Endothelial cell (in vitro differentiated cells): Measurements from ENCODE around the gene AKAP12. TPM values are rescaled to one million over a fixed set of nuclear protein-coding genes. Genes with fewer than 3 reads are reported as not detected.
A peak's percentile ranks its signal among the peaks of the same experiment; 100 is the strongest.
"Not testable (repeated sequence)": the region's sequence is repeated elsewhere in the genome, so short reads cannot be mapped to it uniquely, and the experiment has no call there.

Source experiments
- DNase-seq: peaks from one replicate; pipeline ENCODE4 v3.0.0; 2021; ENCODE audit warnings: low spot score
- H3K27ac Mint-ChIP-seq: one replicate; pipeline ENCODE4 v1.8.0; 2021; ENCODE audit warnings: mixed read lengths, inconsistent platforms; ENCODE audit not compliant: unreplicated experiment
- H3K27me3 Mint-ChIP-seq: one replicate; pipeline ENCODE4 v1.8.0; 2021; ENCODE audit warnings: mild to moderate bottlenecking, moderate library complexity, mixed read lengths, inconsistent platforms; ENCODE audit not compliant: unreplicated experiment
- H3K36me3 Mint-ChIP-seq: one replicate; pipeline ENCODE4 v1.8.0; 2021; ENCODE audit warnings: mild to moderate bottlenecking, low read depth, mixed read lengths, inconsistent platforms; ENCODE audit not compliant: unreplicated experiment
- H3K4me1 Mint-ChIP-seq: one replicate; pipeline ENCODE4 v1.8.0; 2021; ENCODE audit warnings: mild to moderate bottlenecking, mixed read lengths, inconsistent platforms; ENCODE audit not compliant: unreplicated experiment
- H3K4me3 Mint-ChIP-seq: one replicate; pipeline ENCODE4 v1.8.0; 2021; ENCODE audit warnings: mild to moderate bottlenecking, mixed read lengths, inconsistent platforms; ENCODE audit not compliant: unreplicated experiment
- H3K9me3 Mint-ChIP-seq: one replicate; pipeline ENCODE4 v1.8.0; 2021; ENCODE audit warnings: mixed read lengths, inconsistent platforms; ENCODE audit not compliant: unreplicated experiment
- total RNA-seq: library from RNA; stranded (reverse); fragmentation: NEBNext Ultra II Directional; extraction: Animal tissue kit (Norgen Biotek cat#: 25700); gene quantifications from one replicate; pipeline ENCODE4 v1.2.1, GENCODE V29; 2021; ENCODE audit not compliant: unreplicated experiment
- TF ChIP-seq, protein P1 (sequence below): fragments of 200-600 bp; sonication (generic); IDR thresholded peaks from one replicate; pipeline ENCODE4 v1.5.0; 2021; ENCODE audit warnings: antibody characterized with exemption; ENCODE audit not compliant: unreplicated experiment

AKAP12 gene
- total RNA-seq, 1 donor from 2014 or later: 70.1 TPM

DNA sequence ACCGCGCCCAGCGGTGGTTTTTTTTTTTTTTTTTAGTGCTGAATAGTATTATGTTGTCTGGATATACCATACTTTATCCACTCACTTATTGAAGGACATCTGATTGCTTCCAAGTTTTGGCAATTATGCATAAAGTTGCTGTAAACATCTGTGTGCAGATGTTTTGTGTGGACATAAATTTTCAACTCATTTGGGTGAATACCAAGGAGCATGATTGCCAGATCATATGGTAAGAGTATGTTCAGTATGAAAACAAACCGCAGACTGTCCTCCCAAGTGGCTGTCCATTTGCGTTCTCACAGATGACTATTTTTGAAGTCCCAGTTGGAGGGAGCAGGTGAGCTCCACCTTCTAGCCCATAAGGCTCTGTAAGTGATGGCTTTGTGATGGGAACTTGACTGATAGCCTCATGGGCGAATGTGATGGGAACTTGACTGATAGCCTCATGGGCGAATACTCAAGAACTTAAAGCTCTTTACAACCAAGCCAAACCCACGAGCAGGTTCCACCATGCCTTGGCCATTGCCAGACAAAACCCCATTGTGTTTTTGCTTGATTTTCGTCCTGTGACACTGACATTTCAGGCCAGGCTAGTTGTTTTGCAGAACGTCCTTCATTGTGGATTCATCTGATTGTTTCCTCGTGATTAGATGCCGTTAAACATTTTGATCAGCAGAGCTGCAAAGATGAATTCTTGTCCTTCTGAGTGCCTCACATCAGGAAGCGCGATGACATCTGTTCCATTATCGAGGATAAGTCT, 100.6 kb downstream of the AKAP12 start:
- Mint-ChIP-seq H3K9me3 (no peaks in the 10 kb centered on the region), H3K36me3 (no peaks in the 10 kb centered on the region), H3K27ac (no peak overlapping the region), H3K27me3 (peaks cover 1% of the 10 kb centered on the region), H3K4me3 (no peak overlapping the region), H3K4me1 (peaks cover 2% of the 10 kb centered on the region)
- DNase-seq: no peak
- TF ChIP-seq, protein P1, sequence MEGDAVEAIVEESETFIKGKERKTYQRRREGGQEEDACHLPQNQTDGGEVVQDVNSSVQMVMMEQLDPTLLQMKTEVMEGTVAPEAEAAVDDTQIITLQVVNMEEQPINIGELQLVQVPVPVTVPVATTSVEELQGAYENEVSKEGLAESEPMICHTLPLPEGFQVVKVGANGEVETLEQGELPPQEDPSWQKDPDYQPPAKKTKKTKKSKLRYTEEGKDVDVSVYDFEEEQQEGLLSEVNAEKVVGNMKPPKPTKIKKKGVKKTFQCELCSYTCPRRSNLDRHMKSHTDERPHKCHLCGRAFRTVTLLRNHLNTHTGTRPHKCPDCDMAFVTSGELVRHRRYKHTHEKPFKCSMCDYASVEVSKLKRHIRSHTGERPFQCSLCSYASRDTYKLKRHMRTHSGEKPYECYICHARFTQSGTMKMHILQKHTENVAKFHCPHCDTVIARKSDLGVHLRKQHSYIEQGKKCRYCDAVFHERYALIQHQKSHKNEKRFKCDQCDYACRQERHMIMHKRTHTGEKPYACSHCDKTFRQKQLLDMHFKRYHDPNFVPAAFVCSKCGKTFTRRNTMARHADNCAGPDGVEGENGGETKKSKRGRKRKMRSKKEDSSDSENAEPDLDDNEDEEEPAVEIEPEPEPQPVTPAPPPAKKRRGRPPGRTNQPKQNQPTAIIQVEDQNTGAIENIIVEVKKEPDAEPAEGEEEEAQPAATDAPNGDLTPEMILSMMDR: no peak

DNA sequence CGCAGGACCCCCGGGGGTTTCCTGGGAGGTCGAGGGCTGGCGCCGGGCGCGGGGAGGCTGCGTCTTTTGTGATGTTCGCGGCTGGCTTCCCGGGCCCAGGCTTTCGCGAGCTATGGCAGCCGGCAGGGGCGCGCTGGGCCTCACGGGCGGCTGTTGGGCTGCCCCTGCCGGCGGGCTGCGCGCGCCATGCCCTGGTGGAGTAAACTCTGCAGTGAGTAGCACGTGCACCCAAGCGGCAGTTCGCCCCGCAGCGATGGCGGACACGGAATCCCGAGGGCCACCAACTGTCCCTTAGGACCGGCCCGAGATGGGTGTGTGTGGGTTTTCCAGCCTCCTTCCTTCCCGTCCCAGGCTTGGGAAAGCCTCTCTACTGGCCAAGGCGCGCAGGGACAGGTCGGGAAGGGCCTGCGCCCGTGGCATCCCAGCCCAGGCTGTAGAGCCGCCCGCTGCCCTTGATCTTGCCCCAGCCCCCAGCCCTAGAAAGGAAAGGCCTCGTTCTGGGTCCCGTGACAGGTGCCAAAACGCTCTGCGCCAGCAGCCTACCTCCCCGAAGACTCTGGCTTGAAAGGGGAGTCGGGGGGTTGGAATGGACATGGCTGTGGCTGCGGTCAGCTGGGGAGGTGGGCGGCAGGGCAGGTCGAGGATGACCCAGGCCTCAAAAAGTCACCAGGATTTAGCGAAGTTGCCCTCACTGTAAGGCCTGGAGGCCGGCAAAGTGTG, 101.9 kb downstream of the AKAP12 start:
- Mint-ChIP-seq H3K27ac (no peak overlapping the region), H3K27me3 (no peaks in the 10 kb centered on the region), H3K36me3 (no peaks in the 10 kb centered on the region), H3K4me3 (no peak overlapping the region), H3K9me3 (no peaks in the 10 kb centered on the region), H3K4me1 (peaks cover 2% of the 10 kb centered on the region)
- TF ChIP-seq, protein P1: no peak
- DNase-seq: no peak

DNA sequence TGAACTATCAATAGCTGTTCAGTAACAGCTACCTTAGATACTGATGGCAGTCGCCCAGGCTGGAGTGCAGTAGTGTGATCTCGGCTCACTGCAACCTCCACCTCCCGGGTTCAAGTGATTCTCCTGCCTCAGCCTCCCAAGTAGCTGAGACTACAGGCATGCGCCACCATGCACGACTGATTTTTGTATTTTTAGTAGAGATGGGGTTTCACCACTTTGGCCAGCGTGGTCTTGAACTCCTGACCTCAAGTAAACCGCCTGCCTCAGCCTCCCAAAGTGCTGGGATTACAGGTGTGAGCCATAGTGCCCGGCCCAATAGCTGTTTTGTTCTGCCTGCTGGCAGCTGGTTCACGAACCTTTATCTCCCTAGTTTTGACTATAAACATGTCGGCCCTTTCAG, 103.0 kb downstream of the AKAP12 start:
- not testable (repeated sequence) for DNase-seq, H3K4me1 Mint-ChIP-seq, H3K36me3 Mint-ChIP-seq, H3K27ac Mint-ChIP-seq, H3K9me3 Mint-ChIP-seq, H3K4me3 Mint-ChIP-seq, H3K27me3 Mint-ChIP-seq

DNA sequence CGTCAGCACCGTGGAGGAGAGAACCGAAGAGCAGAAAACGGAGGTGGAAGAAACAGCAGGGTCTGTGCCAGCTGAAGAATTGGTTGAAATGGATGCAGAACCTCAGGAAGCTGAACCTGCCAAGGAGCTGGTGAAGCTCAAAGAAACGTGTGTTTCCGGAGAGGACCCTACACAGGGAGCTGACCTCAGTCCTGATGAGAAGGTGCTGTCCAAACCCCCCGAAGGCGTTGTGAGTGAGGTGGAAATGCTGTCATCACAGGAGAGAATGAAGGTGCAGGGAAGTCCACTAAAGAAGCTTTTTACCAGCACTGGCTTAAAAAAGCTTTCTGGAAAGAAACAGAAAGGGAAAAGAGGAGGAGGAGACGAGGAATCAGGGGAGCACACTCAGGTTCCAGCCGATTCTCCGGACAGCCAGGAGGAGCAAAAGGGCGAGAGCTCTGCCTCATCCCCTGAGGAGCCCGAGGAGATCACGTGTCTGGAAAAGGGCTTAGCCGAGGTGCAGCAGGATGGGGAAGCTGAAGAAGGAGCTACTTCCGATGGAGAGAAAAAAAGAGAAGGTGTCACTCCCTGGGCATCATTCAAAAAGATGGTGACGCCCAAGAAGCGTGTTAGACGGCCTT, 110.0 kb downstream of the AKAP12 start:
- H3K9me3 Mint-ChIP-seq: no peaks in the 10 kb centered on the region
- TF ChIP-seq, protein P1: no peak
- peak overlapping the region; percentile 48 for H3K27ac Mint-ChIP-seq
- no peaks in the 10 kb centered on the region for H3K36me3 Mint-ChIP-seq
- DNase-seq: no peak
- H3K4me1 Mint-ChIP-seq: peaks cover 4% of the 10 kb centered on the region
- peak overlapping the region; percentile 65 for H3K4me3 Mint-ChIP-seq
- peaks cover 2% of the 10 kb centered on the region for H3K27me3 Mint-ChIP-seq

DNA sequence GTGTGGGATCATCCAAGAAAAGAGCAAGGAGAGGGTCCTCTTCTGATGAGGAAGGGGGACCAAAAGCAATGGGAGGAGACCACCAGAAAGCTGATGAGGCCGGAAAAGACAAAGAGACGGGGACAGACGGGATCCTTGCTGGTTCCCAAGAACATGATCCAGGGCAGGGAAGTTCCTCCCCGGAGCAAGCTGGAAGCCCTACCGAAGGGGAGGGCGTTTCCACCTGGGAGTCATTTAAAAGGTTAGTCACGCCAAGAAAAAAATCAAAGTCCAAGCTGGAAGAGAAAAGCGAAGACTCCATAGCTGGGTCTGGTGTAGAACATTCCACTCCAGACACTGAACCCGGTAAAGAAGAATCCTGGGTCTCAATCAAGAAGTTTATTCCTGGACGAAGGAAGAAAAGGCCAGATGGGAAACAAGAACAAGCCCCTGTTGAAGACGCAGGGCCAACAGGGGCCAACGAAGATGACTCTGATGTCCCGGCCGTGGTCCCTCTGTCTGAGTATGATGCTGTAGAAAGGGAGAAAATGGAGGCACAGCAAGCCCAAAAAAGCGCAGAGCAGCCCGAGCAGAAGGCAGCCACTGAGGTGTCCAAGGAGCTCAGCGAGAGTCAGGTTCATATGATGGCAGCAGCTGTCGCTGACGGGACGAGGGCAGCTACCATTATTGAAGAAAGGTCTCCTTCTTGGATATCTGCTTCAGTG, 110.8 kb downstream of the AKAP12 start:
- H3K27ac Mint-ChIP-seq: no peak overlapping the region
- no peak overlapping the region for H3K4me3 Mint-ChIP-seq
- H3K27me3 Mint-ChIP-seq: peaks cover 2% of the 10 kb centered on the region
- DNase-seq: no peak
- H3K36me3 Mint-ChIP-seq: no peaks in the 10 kb centered on the region
- H3K4me1 Mint-ChIP-seq: peaks cover 4% of the 10 kb centered on the region
- TF ChIP-seq, protein P1: no peak
- H3K9me3 Mint-ChIP-seq: no peaks in the 10 kb centered on the region
